Subcutaneous abdominal adipose tissue (tissue), 5 donors: Measurements from ENCODE around the gene WDR90.
A peak's percentile ranks its signal among the peaks of the same experiment; 100 is the strongest.

Source experiments
- H3K27ac ChIP-seq: one replicate; pipeline ENCODE4 v1.7.0; 2013; ENCODE audit warnings: low read depth, mild to moderate bottlenecking, inconsistent platforms, low read length, moderate library complexity
- H3K27me3 ChIP-seq, 5 donors: one replicate each; pipeline ENCODE4 v1.7.0; 2013; ENCODE audit warnings: low read length in 5 of 5, inconsistent platforms in 1 of 5; ENCODE audit not compliant: control insufficient read depth in 5 of 5, insufficient read depth in 4 of 5
- H3K36me3 ChIP-seq, 5 donors: one replicate each; pipeline ENCODE4 v1.7.0; 2013; ENCODE audit warnings: low read length in 5 of 5; ENCODE audit not compliant: control insufficient read depth in 5 of 5, insufficient read depth in 5 of 5
- H3K4me1 ChIP-seq, 5 donors: one replicate each; pipeline ENCODE4 v1.7.0; 2013; ENCODE audit warnings: low read length in 5 of 5, mild to moderate bottlenecking in 3 of 5, moderate library complexity in 1 of 5; ENCODE audit not compliant: control insufficient read depth in 5 of 5, insufficient read depth in 5 of 5
- H3K4me3 ChIP-seq, 5 donors: one replicate each; pipeline ENCODE4 v1.7.0; 2013; ENCODE audit warnings: low read length in 5 of 5, low read depth in 1 of 5
- H3K9ac ChIP-seq, 5 donors: one replicate each; pipeline ENCODE4 v1.7.0; 2013; ENCODE audit warnings: low read length in 5 of 5, mild to moderate bottlenecking in 4 of 5, moderate library complexity in 3 of 5
- H3K9me3 ChIP-seq, 5 donors: one replicate each; pipeline ENCODE4 v1.7.0; 2013; ENCODE audit warnings: low read length in 5 of 5; ENCODE audit not compliant: control insufficient read depth in 5 of 5
- donor health status: healthy.
- donor health status: healthy.
- donor health status: healthy.
- donor health status: healthy.
- donor health status: healthy.

Gene WDR90

GRCh38 chr16:616733-617586, 32.2 kb upstream of the WDR90 start:
- H3K36me3 ChIP-seq = peaks cover 0 to 23% (median 8%) of the 10 kb centered on the region in 5 donors
- no peaks in the 10 kb centered on the region for H3K27me3 ChIP-seq
- H3K9me3 ChIP-seq = no peaks in the 10 kb centered on the region
- no peak overlapping the region for H3K9ac ChIP-seq
- no peak overlapping the region for H3K27ac ChIP-seq
- H3K4me1 ChIP-seq = peaks cover 0 to 8% (median 0%) of the 10 kb centered on the region in 5 donors
- no peak overlapping the region for H3K4me3 ChIP-seq

DNA sequence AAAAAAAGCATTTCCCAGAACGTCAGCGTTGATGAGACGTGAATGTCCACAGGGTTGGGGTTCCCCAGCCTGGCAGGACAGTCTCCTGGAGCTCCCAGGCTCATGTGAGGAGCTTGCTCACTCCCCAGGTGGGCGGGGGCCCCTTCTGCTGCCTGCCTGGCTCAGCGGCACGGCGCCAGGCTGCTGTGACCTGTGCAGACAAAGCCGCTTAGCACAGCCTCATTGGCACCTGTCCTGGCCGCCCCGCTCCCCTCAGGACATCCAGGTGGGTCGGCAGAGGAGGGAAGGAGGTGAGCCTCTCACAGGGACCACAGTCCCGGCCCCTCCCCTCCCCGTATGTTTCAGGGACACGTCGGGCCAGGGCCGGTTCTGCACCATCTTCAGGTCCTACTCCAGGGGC, 31.3 kb upstream of the WDR90 start:
- Histone ChIP-seq H3K36me3 (peaks cover 0 to 23% (median 8%) of the 10 kb centered on the region in 5 donors), H3K9me3 (no peaks in the 10 kb centered on the region), H3K27me3 (no peaks in the 10 kb centered on the region), H3K9ac (no peak overlapping the region), H3K4me3 (no peak overlapping the region), H3K27ac (no peak overlapping the region), H3K4me1 (peaks cover 0 to 12% (median 0%) of the 10 kb centered on the region in 5 donors)

DNA sequence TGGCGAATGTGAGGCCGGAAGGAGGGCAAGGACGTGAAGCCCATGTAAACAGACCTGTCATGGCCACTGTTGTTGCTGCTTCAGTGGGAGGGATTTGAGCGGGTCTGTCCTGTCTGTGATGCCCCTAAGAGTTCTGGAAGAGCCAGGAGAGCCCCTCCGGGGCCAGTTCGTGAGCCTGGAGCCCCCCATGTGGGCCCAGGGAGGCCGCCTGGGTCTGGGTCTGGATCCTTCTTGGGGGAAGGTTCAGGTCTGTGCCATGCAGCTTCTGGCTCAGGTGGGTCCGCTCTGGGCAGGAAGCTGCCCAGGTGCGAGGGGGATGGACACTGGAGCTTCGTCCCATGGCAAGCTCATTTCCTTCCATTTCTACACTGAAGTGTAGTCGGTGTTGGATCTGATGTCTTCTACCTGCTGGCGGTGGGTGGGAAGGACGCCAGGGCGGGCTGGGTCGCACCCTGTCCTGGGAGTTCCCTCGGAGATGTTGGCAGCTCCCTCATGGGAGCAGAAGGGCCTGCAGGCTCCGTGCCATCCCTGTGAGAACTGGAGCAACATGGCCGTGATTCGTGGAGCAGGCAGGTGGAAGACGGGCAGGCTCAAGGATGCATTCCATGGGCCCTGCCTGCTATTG, 29.6 kb upstream of the WDR90 start:
- H3K36me3 ChIP-seq = peaks cover 0 to 18% (median 3%) of the 10 kb centered on the region in 5 donors
- no peaks in the 10 kb centered on the region for H3K9me3 ChIP-seq
- no peaks in the 10 kb centered on the region for H3K27me3 ChIP-seq
- no peak overlapping the region for H3K4me3 ChIP-seq
- H3K27ac ChIP-seq = no peak overlapping the region
- peaks cover 0 to 12% (median 0%) of the 10 kb centered on the region in 5 donors for H3K4me1 ChIP-seq
- no peak overlapping the region for H3K9ac ChIP-seq

DNA sequence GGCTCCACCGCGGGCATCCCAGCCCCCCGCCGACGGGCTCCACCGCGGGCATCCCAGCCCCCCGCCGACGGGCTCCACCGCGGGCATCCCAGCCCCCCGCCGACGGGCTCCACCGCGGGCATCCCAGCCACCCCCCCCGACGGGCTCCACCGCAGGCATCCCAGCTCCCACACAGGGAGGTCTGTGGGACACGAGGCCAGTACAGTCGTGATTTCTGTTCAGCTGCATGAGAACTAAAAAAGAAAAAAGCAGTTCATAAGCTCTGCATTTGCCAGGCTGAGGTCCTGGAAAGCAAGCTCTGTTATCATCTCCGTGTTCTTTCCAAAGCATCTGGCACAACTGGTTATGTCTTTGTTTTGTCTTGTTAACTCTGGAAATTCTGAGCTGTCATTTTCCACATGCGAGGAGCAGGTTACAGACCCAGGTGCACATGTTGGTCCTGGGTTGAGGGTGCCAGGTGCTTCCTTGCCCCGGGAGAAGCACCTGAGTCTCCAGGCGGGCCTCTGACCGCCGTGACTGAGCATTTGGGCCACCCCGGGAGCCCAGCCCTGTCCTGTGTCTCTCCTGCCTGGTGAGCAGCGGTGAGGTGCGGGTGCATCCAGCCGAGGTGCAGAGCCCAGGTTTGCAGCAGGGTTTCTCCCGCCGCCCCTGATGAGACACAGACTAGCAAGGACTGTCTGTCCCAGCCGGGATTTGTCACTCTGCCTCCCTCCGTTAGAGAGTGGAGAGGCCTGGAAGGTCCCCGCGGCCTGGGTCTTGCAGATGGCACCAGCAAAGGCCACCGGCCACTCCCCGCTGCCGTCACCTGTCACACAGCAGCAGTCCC, 28.3 kb upstream of the WDR90 start:
- Histone ChIP-seq H3K36me3 (peaks cover 0 to 30% (median 8%) of the 10 kb centered on the region in 5 donors), H3K9me3 (no peaks in the 10 kb centered on the region), H3K27me3 (no peaks in the 10 kb centered on the region), H3K4me1 (peaks cover 0 to 12% (median 0%) of the 10 kb centered on the region in 5 donors), H3K9ac (no peak overlapping the region), H3K4me3 (no peak overlapping the region), H3K27ac (no peak overlapping the region)

DNA sequence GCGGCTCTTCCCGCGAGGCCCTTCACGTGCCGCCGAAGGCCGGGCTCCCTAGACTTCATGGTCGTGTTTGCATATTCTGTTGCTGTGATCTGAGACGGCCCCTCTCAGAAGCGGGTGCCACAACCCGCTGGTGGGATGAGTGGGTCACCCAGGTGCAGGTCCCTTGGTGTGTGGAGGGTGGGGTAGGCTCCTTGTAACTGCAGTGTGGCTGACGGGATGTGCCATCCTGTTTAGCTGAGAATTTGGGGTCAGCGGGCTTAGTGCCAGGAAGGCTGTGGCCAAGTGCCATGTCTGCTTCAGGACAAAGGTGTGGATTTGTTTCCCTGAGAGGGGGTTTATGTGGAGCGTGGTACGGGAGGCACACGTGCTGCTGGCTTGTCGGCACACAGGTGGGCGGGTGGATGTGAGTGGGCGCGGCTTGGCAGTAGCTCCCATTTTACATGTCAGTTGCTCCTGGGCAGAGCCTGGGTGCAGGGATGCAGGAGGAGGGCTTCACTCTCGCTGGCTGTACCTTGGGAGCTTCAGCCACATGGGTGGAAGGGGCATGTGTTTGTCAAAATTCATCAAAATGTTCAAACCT, 27.5 kb upstream of the WDR90 start:
- H3K27ac ChIP-seq = no peak overlapping the region
- no peak overlapping the region for H3K4me3 ChIP-seq
- H3K9ac ChIP-seq = no peak overlapping the region
- peaks cover 0 to 35% (median 8%) of the 10 kb centered on the region in 5 donors for H3K36me3 ChIP-seq
- H3K4me1 ChIP-seq = peaks cover 0 to 19% (median 0%) of the 10 kb centered on the region in 5 donors
- no peaks in the 10 kb centered on the region for H3K27me3 ChIP-seq
- H3K9me3 ChIP-seq = no peaks in the 10 kb centered on the region

GRCh38 chr16:622920-623280, 26.3 kb upstream of the WDR90 start:
- no peaks in the 10 kb centered on the region for H3K27me3 ChIP-seq
- peaks cover 0 to 38% (median 10%) of the 10 kb centered on the region in 5 donors for H3K36me3 ChIP-seq
- H3K27ac ChIP-seq = no peak overlapping the region
- no peak overlapping the region for H3K4me3 ChIP-seq
- H3K9me3 ChIP-seq = no peaks in the 10 kb centered on the region
- H3K4me1 ChIP-seq = peaks cover 0 to 29% (median 0%) of the 10 kb centered on the region in 5 donors
- H3K9ac ChIP-seq = no peak overlapping the region

DNA sequence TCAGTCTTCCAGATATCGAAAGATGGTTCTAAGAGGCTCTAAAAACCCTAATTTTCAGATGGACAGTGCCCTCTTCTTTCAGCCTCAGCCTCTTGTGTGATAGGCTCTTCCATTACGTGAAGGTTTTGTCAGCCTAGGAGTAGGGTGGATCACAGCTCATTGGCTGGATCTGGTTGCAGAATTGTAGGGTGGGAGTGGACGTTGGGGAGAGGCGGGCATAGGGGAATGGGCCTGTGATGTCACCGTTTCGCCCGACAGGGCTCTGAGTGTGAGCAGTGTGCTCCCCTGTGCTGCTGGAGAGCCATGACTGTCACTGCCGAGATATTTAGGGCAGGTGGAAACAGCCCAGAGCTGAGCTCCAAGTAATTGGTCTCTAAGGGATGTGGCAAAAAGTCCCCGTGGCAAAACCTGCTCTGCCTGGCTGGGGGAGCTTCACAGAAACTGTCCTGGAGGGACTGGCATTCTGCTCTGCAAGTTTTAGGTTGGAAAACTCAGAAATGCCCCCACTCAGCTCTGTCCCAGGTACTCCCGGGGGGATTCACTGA, 24.6 kb upstream of the WDR90 start:
- Histone ChIP-seq H3K4me1 (peaks cover 0 to 36% (median 4%) of the 10 kb centered on the region in 5 donors), H3K9me3 (no peaks in the 10 kb centered on the region), H3K4me3 (no peak overlapping the region), H3K9ac (peak overlapping the region in 1 of 5 donors; percentile 13), H3K27ac (no peak overlapping the region), H3K27me3 (no peaks in the 10 kb centered on the region), H3K36me3 (peaks cover 0 to 44% (median 17%) of the 10 kb centered on the region in 5 donors)

DNA sequence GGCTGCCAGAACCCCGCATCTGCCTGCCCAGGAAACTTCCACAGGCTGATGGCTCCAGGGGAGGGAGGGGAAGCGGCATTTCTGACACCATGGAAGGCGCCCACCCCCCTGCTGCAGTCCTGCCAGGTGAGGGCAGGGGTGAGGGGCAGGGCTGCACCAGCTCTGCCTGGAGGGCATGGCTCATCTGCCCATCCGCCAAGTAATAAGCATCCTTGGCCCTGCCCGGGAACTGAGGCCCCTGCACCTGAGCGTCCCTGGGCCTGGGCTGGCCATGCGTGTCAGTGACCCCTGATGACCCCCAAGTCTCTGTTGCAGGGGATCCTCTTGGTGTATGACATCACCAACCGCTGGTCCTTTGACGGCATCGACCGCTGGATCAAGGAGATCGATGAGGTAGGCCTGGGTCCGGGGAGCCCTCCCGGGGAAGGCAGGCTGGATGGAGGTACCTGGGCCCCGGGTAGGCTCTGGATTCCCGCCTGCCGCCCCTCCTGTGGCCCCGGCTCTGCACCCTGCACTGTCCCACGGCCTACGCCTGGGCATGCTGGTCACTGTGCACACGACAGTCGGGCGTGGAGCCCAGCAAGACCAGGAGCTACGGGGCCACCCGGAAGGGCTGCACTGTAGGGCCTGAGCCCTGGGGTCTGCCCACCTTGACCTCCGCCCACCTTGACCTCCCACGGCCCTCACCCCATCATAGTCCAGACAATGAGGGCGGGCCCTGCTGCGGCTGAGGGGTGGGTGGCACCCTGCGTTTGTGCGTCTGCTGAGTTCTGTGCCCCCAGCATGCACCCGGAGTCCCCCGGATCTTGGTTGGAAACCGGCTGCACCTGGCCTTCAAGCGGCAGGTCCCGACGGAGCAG, 23.8 kb upstream of the WDR90 start:
- Histone ChIP-seq H3K9me3 (no peaks in the 10 kb centered on the region), H3K4me1 (peaks cover 0 to 43% (median 12%) of the 10 kb centered on the region in 5 donors), H3K36me3 (peaks cover 0 to 44% (median 17%) of the 10 kb centered on the region in 5 donors), H3K4me3 (no peak overlapping the region), H3K27ac (no peak overlapping the region), H3K9ac (no peak overlapping the region), H3K27me3 (no peaks in the 10 kb centered on the region)
